ENCODE measurements around the gene DIAPH2. TPM values are rescaled to one million over a fixed set of nuclear protein-coding genes. Genes with fewer than 3 reads are reported as not detected.

Gene DIAPH2
- total and polyA plus RNA-seq, 10 donors, result 2.5 to 32.1 (median 17.7) TPM

DNA sequence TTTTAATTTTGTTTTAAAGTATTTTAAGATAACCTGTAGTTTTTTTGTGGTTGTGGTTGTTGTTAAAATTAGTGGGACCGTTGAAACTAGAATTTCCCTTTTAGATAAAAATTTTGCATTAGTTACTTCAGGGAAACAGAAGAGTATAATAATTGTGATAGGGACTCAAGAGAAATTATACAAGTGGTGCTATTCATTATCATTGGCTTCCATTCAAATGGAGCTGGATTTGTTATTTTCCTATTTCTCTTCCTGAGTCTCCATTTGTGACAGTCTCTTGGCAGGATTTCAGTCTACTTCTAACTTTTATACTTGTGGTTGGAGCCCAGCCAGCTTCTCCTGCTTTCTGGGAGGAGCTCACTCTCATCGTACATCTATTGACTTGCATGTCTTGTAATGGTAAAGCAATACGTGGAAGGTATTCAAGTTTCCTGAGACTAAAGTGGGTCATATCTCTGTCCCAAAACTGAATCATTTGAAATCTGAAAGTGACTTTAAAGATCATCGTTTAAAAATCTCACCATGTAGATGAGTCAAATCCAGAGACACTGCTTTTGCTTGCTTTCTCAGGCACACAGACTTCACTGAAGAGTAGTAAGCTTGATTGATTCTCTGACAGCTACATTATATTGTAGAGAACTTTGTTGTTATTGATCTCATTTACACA, 354.9 kb downstream of the DIAPH2 start:
- WGBS, 5 donors, result 25 to 51% (median 41%) methylated on average over 4 of the region's 4 CpGs
- intact Hi-C loops (cut with DNase I; ENCODE audit: low total_unique reads), result no loop called here
- Histone ChIP-seq H3K4me3 (no peak overlapping the region), H3K27me3 (replicated peaks in 1 of 7) (no peaks in the 10 kb centered on the region), H3K4me1 (no peaks in the 10 kb centered on the region), H3K27ac (no peak overlapping the region), H3K9me3 (no peaks in the 10 kb centered on the region), H3K36me3 (no peaks in the 10 kb centered on the region)
- DNase-seq, result no peak
- TF ChIP-seq POLR2A (IDR thresholded peaks at IDR 0.05) (no peak), POLR2AphosphoS5 (IDR thresholded peaks at IDR 0.05) (no peak)
- TF ChIP-seq, protein P1, sequence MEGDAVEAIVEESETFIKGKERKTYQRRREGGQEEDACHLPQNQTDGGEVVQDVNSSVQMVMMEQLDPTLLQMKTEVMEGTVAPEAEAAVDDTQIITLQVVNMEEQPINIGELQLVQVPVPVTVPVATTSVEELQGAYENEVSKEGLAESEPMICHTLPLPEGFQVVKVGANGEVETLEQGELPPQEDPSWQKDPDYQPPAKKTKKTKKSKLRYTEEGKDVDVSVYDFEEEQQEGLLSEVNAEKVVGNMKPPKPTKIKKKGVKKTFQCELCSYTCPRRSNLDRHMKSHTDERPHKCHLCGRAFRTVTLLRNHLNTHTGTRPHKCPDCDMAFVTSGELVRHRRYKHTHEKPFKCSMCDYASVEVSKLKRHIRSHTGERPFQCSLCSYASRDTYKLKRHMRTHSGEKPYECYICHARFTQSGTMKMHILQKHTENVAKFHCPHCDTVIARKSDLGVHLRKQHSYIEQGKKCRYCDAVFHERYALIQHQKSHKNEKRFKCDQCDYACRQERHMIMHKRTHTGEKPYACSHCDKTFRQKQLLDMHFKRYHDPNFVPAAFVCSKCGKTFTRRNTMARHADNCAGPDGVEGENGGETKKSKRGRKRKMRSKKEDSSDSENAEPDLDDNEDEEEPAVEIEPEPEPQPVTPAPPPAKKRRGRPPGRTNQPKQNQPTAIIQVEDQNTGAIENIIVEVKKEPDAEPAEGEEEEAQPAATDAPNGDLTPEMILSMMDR (IDR thresholded peaks at IDR 0.05 in 8 of 11, conservative IDR thresholded peaks at IDR 0.05 in 3 of 11), result no peak

DNA sequence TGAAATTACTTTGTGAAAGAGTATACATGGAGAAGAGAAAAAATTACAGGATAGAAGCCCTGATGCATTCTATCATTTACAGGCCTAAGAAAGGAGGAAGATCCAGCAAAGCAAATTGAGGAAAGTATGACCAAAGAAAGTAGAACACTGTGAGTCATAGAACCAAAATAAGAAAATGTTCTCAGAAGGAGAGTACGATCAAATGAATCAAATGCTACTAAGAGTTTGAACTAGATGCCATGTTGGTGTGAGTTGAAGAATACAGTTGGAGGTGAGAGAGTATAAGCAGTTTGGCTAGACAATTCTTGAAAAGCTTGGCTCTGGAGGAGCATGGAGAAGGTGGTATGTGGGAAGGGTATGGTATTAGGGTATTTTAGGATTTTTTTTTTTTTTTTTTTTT, 360.8 kb downstream of the DIAPH2 start:
- Histone ChIP-seq H3K36me3 (no peaks in the 10 kb centered on the region), H3K27ac (no peak overlapping the region), H3K9me3 (no peaks in the 10 kb centered on the region), H3K27me3 (replicated peaks in 1 of 7) (no peaks in the 10 kb centered on the region), H3K4me1 (no peaks in the 10 kb centered on the region), H3K4me3 (no peak overlapping the region)
- DNase-seq, result no peak
- intact Hi-C loops (cut with DNase I; ENCODE audit: low total_unique reads), result no loop called here
- 85 to 92% (median 90%) methylated on average over 1 of the region's 1 CpG for WGBS, 5 donors
- TF ChIP-seq POLR2AphosphoS5 (IDR thresholded peaks at IDR 0.05), result no peak
- TF ChIP-seq, protein P1 (IDR thresholded peaks at IDR 0.05 in 8 of 11, conservative IDR thresholded peaks at IDR 0.05 in 3 of 11), result no peak
- no peak for TF ChIP-seq POLR2A (IDR thresholded peaks at IDR 0.05)

DNA sequence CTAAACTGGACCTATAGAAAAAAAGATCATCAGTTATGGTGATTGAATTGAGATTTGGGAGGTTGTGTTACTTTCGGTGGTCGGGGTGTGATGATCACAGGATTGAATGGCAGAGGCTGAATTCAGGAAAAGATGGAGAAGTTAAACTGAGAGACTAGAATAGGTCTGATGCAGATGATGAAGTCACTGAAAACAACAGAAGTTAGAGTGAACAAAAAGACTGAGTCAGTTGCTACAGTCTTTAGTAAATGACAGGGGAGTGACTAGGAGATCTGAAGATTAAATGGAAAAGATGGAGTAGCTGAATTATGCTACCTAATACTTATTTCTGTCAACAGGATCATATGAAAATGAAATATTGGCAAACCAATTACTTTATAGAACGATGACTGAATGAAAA, 362.2 kb downstream of the DIAPH2 start:
- intact Hi-C loops (cut with DNase I; ENCODE audit: low total_unique reads), result no loop called here
- Histone ChIP-seq H3K27me3 (replicated peaks in 1 of 7) (no peaks in the 10 kb centered on the region), H3K9me3 (no peaks in the 10 kb centered on the region), H3K4me3 (no peak overlapping the region), H3K4me1 (no peaks in the 10 kb centered on the region), H3K36me3 (no peaks in the 10 kb centered on the region), H3K27ac (no peak overlapping the region)
- 83 to 97% (median 94%) methylated on average over 3 of the region's 3 CpGs for WGBS, 5 donors
- TF ChIP-seq, protein P1 (IDR thresholded peaks at IDR 0.05 in 8 of 11, conservative IDR thresholded peaks at IDR 0.05 in 3 of 11), result no peak
- TF ChIP-seq POLR2A (IDR thresholded peaks at IDR 0.05) (no peak), POLR2AphosphoS5 (IDR thresholded peaks at IDR 0.05) (no peak)
- DNase-seq, result no peak

DNA sequence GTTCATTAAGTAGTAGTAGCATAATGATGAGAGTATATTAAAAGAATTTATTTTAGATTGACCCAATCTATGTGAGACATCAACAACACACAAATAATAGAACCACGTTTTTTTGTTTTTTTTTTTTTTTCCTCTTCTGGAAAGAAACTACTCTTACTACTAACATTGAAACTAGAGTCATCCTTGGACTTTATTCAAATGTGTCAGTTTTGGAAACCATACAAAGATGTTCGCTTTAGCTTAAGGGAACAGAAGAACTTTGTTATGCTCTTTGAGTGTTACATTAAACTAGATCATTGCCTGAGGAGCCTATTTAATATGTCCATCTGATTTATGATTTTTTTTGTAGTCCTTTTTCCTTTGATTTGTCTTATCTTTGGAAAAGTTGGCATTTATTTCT, 365.8 kb downstream of the DIAPH2 start:
- intact Hi-C loops (cut with DNase I; ENCODE audit: low total_unique reads), result no loop called here
- no peaks in the 10 kb centered on the region for H3K36me3 ChIP-seq
- H3K27ac ChIP-seq, result no peak overlapping the region
- no peaks in the 10 kb centered on the region for H3K27me3 ChIP-seq (replicated peaks in 1 of 7)
- no peaks in the 10 kb centered on the region for H3K4me1 ChIP-seq
- no peak for DNase-seq
- 45 to 75% (median 63%) methylated on average over 2 of the region's 2 CpGs for WGBS, 5 donors
- H3K4me3 ChIP-seq, result no peak overlapping the region
- H3K9me3 ChIP-seq, result no peaks in the 10 kb centered on the region
- TF ChIP-seq, protein P1 (IDR thresholded peaks at IDR 0.05 in 8 of 11, conservative IDR thresholded peaks at IDR 0.05 in 3 of 11), result no peak
- TF ChIP-seq POLR2AphosphoS5 (IDR thresholded peaks at IDR 0.05), result no peak
- TF ChIP-seq POLR2A (IDR thresholded peaks at IDR 0.05), result no peak

Measured in spleen (tissue), 11 donors.